Natural killer cell (primary cell): ENCODE results near the gene HTD2. TPM values are rescaled to one million over a fixed set of nuclear protein-coding genes. Genes with fewer than 3 reads are reported as not detected.

Source experiments
- ATAC-seq, 3 donors: fragments of 150-1000 bp in 2 of 3; fragments of 200-7000 bp in 1 of 3; cut with Tn5 transposase; 1 replicate in 1 of 3; 2 replicates in 2 of 3; pipeline ENCODE4 v1.10.0; 2021; ENCODE audit warnings: mild to moderate bottlenecking in 2 of 3, moderate library complexity in 2 of 3
- DNase-seq, 2 donors: peaks; one replicate each; pipeline versions ENCODE4 v3.0.0 to v3.0.0-alpha.2; 2013 to 2021; ENCODE audit warnings: mixed read lengths in 1 of 2
- H3K27ac ChIP-seq: one replicate; pipeline ENCODE4 v1.5.1; 2013; ENCODE audit warnings: mild to moderate bottlenecking, low read length
- H3K27me3 ChIP-seq: one replicate; pipeline ENCODE4 v1.6.1; 2013; ENCODE audit warnings: low read length; ENCODE audit not compliant: control insufficient read depth, insufficient read depth
- H3K36me3 ChIP-seq: one replicate; pipeline ENCODE4 v1.6.1; 2013; ENCODE audit warnings: low read length; ENCODE audit not compliant: control insufficient read depth, insufficient read depth
- H3K4me1 ChIP-seq: one replicate; pipeline ENCODE4 v1.6.1; 2013; ENCODE audit warnings: low read length; ENCODE audit not compliant: control insufficient read depth, insufficient read depth
- H3K4me3 ChIP-seq: one replicate; pipeline ENCODE4 v1.5.1; 2013; ENCODE audit warnings: low read length
- H3K9me3 ChIP-seq: one replicate; pipeline ENCODE4 v1.6.1; 2013; ENCODE audit warnings: low read length; ENCODE audit not compliant: control insufficient read depth, insufficient read depth
- H3K27ac Mint-ChIP-seq, 2 donors: one replicate each; pipeline ENCODE4 v1.8.0; 2022; ENCODE audit warnings: mild to moderate bottlenecking in 2 of 2, mixed read lengths in 2 of 2, moderate library complexity in 1 of 2
- H3K27me3 Mint-ChIP-seq, 2 donors: one replicate each; pipeline ENCODE4 v1.8.0; 2022; ENCODE audit warnings: low read depth in 2 of 2, mixed read lengths in 2 of 2
- H3K36me3 Mint-ChIP-seq: one replicate; pipeline ENCODE4 v1.8.0; 2022; ENCODE audit warnings: mixed read lengths
- H3K4me1 Mint-ChIP-seq, 2 donors: one replicate each; pipeline ENCODE4 v1.8.0; 2022; ENCODE audit warnings: mixed read lengths in 2 of 2
- H3K4me3 Mint-ChIP-seq: one replicate; pipeline ENCODE4 v1.8.0; 2022; ENCODE audit warnings: mild to moderate bottlenecking, moderate library complexity, mixed read lengths
- H3K9me3 Mint-ChIP-seq, 2 donors: one replicate each; pipeline ENCODE4 v1.8.0; 2022; ENCODE audit warnings: mixed read lengths in 2 of 2
- CTCF ChIP-seq: fragments of 200-600 bp; IDR thresholded peaks from one replicate; pipeline ENCODE4 v1.8.0; 2022; ENCODE audit warnings: antibody characterized with exemption
- WGBS: methylation state at CpG from one replicate; pipeline ENCODE4 v1.1.7; 2013; ENCODE audit warnings: missing lambda C conversion rate; ENCODE audit not compliant: insufficient coverage; 5-methylcytosine and 5-hydroxymethylcytosine counted together
- intact Hi-C: fragments of 100-400 bp; cut with micrococcal nuclease; formaldehyde crosslinking; loops from one replicate; pipeline ENCODE4 v1.14.2; 2022
- total RNA-seq, 4 donors: library from RNA; stranded (reverse); fragments of 120-200 nt in 1 of 4; gene quantifications; one replicate each; pipeline versions ENCODE4 v1.2.3 to v1.2.4, GENCODE V29; 2013 to 2022

HTD2 gene
- total RNA-seq, 3 donors from 2014 or later (not counting 1 experiment from before 2014, with no cell fraction given): 3.3 to 5.5 (median 3.7) TPM

- ATAC-seq: no peak
- H3K27me3 Mint-ChIP-seq: no peaks in the 10 kb centered on the region
- H3K9me3 ChIP-seq: no peaks in the 10 kb centered on the region
- no peaks in the 10 kb centered on the region for H3K36me3 Mint-ChIP-seq
- no peak overlapping the region for H3K27ac ChIP-seq
- intact Hi-C loops: no loop called here
- no peaks in the 10 kb centered on the region for H3K9me3 Mint-ChIP-seq
- no CpG with 5 or more reads among the region's 2 CpGs for WGBS
- H3K4me3 Mint-ChIP-seq: no peak overlapping the region
- H3K27me3 ChIP-seq: no peaks in the 10 kb centered on the region
- no peaks in the 10 kb centered on the region for H3K36me3 ChIP-seq
- DNase-seq: no peak
- H3K27ac Mint-ChIP-seq: no peak overlapping the region
- TF ChIP-seq CTCF: no peak
- H3K4me1 ChIP-seq: no peaks in the 10 kb centered on the region
- H3K4me1 Mint-ChIP-seq: no peaks in the 10 kb centered on the region
- no peak overlapping the region for H3K4me3 ChIP-seq
These were observed 19.2 kb downstream of the HTD2 start for GRCh38 chr3:58325525-58325992.

GRCh38 chr3:58326267-58326900 is 20.1 kb downstream of the HTD2 start:
- no peaks in the 10 kb centered on the region for H3K9me3 Mint-ChIP-seq
- DNase-seq (no peak), ATAC-seq (no peak)
- Histone ChIP-seq H3K27ac (no peak overlapping the region), H3K4me3 (no peak overlapping the region), H3K9me3 (no peaks in the 10 kb centered on the region), H3K27me3 (no peaks in the 10 kb centered on the region), H3K4me1 (no peaks in the 10 kb centered on the region), H3K36me3 (no peaks in the 10 kb centered on the region)
- H3K27ac Mint-ChIP-seq: peak overlapping the region in 1 of 2 donors; percentile 9
- H3K27me3 Mint-ChIP-seq: no peaks in the 10 kb centered on the region
- H3K4me1 Mint-ChIP-seq: no peaks in the 10 kb centered on the region
- no peak for TF ChIP-seq CTCF
- no peak overlapping the region for H3K4me3 Mint-ChIP-seq
- WGBS: 96% methylated on average over 8 of the region's 8 CpGs
- intact Hi-C loops: no loop called here
- H3K36me3 Mint-ChIP-seq: no peaks in the 10 kb centered on the region

- ATAC-seq: no peak
- Mint-ChIP-seq H3K27ac (peak overlapping the region in 1 of 2 donors; percentile 11), H3K9me3 (no peaks in the 10 kb centered on the region), H3K4me1 (peaks cover 10 to 22% of the 10 kb centered on the region in 2 donors), H3K27me3 (no peaks in the 10 kb centered on the region), H3K4me3 (no peak overlapping the region), H3K36me3 (no peaks in the 10 kb centered on the region)
- no peak overlapping the region for H3K27ac ChIP-seq
- no peaks in the 10 kb centered on the region for H3K9me3 ChIP-seq
- H3K36me3 ChIP-seq: no peaks in the 10 kb centered on the region
- 97% methylated on average over 6 of the region's 8 CpGs for WGBS
- H3K4me3 ChIP-seq: no peak overlapping the region
- intact Hi-C loops: no loop called here
- DNase-seq: no peak
- no peak for TF ChIP-seq CTCF
- no peaks in the 10 kb centered on the region for H3K27me3 ChIP-seq
- H3K4me1 ChIP-seq: peaks cover 9% of the 10 kb centered on the region
These were observed 23.0 kb downstream of the HTD2 start for GRCh38 chr3:58329150-58329921.
